Measurements from ENCODE around the gene MCU. TPM values are rescaled to one million over a fixed set of nuclear protein-coding genes. Genes with fewer than 3 reads are reported as not detected.

Gene MCU
- total and polyA plus RNA-seq, 3 donors from 2014 or later: 15.0 to 20.0 (median 16.9) TPM

DNA sequence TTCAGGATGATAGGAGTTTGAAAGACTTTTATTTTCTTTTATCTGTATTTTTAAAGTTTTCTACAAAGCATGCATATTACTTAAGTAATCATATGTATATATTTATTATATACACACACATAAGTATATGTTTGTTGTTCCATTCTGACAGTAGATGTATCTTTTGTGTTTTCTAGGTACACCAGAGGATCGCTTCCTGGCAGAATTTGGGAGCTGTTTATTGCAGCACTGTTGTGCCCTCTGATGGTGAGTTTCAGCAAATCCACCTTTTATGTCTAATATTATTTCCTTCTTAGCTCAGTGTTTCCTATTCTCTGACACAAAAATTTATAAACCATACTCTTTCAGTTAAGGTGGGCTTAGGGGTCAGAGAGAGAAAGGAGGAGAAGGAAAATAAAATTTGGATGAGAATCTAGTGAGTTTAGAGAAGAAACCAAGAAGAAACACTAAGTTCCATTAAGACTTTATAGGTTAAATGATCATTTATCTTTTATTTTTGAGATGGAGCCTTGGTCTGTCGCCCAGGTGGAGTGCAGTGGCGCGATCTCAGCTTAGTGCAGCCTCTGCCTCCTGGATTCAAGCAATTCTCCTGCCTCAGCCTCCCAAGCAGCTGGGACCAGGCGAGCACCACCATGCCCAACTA lies 142.4 kb downstream of the MCU start:
- H3K36me3 ChIP-seq (ENCODE audit: low read depth, missing control alignments): no peaks in the 10 kb centered on the region
- H3K9me3 ChIP-seq: no peaks in the 10 kb centered on the region
- peak; percentile 69 for DNase-seq
- H3K27ac ChIP-seq: no peak overlapping the region
- TF ChIP-seq, protein P1, sequence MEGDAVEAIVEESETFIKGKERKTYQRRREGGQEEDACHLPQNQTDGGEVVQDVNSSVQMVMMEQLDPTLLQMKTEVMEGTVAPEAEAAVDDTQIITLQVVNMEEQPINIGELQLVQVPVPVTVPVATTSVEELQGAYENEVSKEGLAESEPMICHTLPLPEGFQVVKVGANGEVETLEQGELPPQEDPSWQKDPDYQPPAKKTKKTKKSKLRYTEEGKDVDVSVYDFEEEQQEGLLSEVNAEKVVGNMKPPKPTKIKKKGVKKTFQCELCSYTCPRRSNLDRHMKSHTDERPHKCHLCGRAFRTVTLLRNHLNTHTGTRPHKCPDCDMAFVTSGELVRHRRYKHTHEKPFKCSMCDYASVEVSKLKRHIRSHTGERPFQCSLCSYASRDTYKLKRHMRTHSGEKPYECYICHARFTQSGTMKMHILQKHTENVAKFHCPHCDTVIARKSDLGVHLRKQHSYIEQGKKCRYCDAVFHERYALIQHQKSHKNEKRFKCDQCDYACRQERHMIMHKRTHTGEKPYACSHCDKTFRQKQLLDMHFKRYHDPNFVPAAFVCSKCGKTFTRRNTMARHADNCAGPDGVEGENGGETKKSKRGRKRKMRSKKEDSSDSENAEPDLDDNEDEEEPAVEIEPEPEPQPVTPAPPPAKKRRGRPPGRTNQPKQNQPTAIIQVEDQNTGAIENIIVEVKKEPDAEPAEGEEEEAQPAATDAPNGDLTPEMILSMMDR (IDR thresholded peaks at IDR 0.05): peak; percentile 49 to 71 (median 52)
- no peak for TF ChIP-seq POLR2A (IDR thresholded peaks at IDR 0.05)
- H3K4me3 ChIP-seq: no peak overlapping the region
- 71 to 79% methylated on average over 5 of the region's 5 CpGs for WGBS, 2 donors
- no peaks in the 10 kb centered on the region for H3K4me1 ChIP-seq
- intact Hi-C loops (cut with DNase I; ENCODE audit: low total_unique reads): loop anchor here (5.0 to 10.0 kb wide), 2 partner anchors 140 to 472 kb away; partner anchors contain the start of gene MCU
- H3K27me3 ChIP-seq: no peaks in the 10 kb centered on the region

- no peaks in the 10 kb centered on the region for H3K36me3 ChIP-seq (ENCODE audit: low read depth, missing control alignments)
- no peak overlapping the region for H3K27ac ChIP-seq
- intact Hi-C loops (cut with DNase I; ENCODE audit: low total_unique reads): no loop called here
- no peak overlapping the region for H3K4me3 ChIP-seq
- no peaks in the 10 kb centered on the region for H3K9me3 ChIP-seq
- H3K4me1 ChIP-seq: no peaks in the 10 kb centered on the region
- no peak for DNase-seq
- TF ChIP-seq POLR2A (IDR thresholded peaks at IDR 0.05): no peak
- TF ChIP-seq, protein P1 (IDR thresholded peaks at IDR 0.05): no peak
- no peaks in the 10 kb centered on the region for H3K27me3 ChIP-seq
These were observed 148.4 kb downstream of the MCU start for GRCh38 chr10:72840319-72840718.

DNA sequence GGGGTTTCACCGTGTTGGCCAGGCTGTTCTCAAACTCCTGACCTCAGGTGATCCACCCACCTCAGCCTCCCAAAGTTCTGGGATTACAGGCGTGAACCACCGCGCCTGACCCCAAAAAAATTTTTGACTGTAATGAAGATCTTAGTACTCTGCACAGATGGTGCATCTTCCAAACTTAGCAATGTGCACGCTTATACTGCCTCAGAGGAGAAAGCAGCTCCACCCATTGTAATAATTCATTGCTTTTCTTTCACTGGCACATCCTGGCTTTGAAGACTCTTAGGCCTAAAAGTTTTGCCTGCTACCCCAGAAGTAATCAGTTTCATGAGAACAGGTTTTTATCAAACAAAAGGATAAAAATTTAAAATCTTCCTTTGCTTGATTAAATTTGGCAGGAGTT lies 149.5 kb downstream of the MCU start:
- no peak overlapping the region for H3K4me3 ChIP-seq
- H3K9me3 ChIP-seq: no peaks in the 10 kb centered on the region
- H3K4me1 ChIP-seq: no peaks in the 10 kb centered on the region
- no peaks in the 10 kb centered on the region for H3K36me3 ChIP-seq (ENCODE audit: low read depth, missing control alignments)
- intact Hi-C loops (cut with DNase I; ENCODE audit: low total_unique reads): no loop called here
- no peak overlapping the region for H3K27ac ChIP-seq
- DNase-seq: no peak
- TF ChIP-seq, protein P1 (IDR thresholded peaks at IDR 0.05): no peak
- TF ChIP-seq POLR2A (IDR thresholded peaks at IDR 0.05): no peak
- no peaks in the 10 kb centered on the region for H3K27me3 ChIP-seq
- 74 to 88% methylated on average over 5 of the region's 5 CpGs for WGBS, 2 donors

DNA sequence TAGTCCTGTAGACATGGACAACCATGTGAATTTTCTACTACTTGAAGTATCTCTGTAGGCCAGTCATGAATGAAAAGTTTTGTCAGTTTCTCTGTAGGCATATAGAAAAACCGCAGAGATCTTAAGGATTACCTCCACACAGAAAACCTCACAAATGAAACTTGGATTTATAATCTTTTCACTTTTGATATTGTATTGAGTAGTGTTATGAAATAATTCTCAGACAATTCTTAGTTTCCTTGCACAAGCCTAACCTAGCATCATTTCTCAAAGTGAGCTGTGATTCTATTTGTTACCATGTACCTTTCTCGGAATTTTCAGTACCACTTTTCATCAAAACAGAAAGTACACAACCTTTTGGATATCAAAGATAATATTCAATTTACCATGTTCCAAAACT lies 150.2 kb downstream of the MCU start:
- no peak overlapping the region for H3K27ac ChIP-seq
- no peaks in the 10 kb centered on the region for H3K36me3 ChIP-seq (ENCODE audit: low read depth, missing control alignments)
- TF ChIP-seq, protein P1 (IDR thresholded peaks at IDR 0.05): no peak
- no peak for TF ChIP-seq POLR2A (IDR thresholded peaks at IDR 0.05)
- no peak for DNase-seq
- H3K4me3 ChIP-seq: no peak overlapping the region
- no peaks in the 10 kb centered on the region for H3K27me3 ChIP-seq
- H3K4me1 ChIP-seq: no peaks in the 10 kb centered on the region
- no peaks in the 10 kb centered on the region for H3K9me3 ChIP-seq
- WGBS, 2 donors: 87 to 92% methylated on average over 2 of the region's 2 CpGs
- intact Hi-C loops (cut with DNase I; ENCODE audit: low total_unique reads): no loop called here

- TF ChIP-seq, protein P1 (IDR thresholded peaks at IDR 0.05): no peak
- TF ChIP-seq POLR2A (IDR thresholded peaks at IDR 0.05): no peak
- Histone ChIP-seq H3K27ac (no peak overlapping the region), H3K27me3 (no peaks in the 10 kb centered on the region), H3K9me3 (no peaks in the 10 kb centered on the region), H3K4me1 (no peaks in the 10 kb centered on the region), H3K36me3 (ENCODE audit: low read depth, missing control alignments) (no peaks in the 10 kb centered on the region), H3K4me3 (no peak overlapping the region)
- intact Hi-C loops (cut with DNase I; ENCODE audit: low total_unique reads): no loop called here
- WGBS, 2 donors: 78 to 84% methylated on average over 7 of the region's 7 CpGs
- no peak for DNase-seq
These were observed 154.3 kb downstream of the MCU start for GRCh38 chr10:72846238-72846637.

All from testis (tissue), 3 donors.